Stimulated activated CD8-positive, alpha-beta memory T cell treated with anti-CD3 and anti-CD28 coated beads, Interleukin-12 subunit alpha, Interleukin-12 subunit beta, amount 100 ng/mL, for 24 hours (primary cell): ENCODE measurements around the gene OR6C3.
"Not testable (repeated sequence)": the region's sequence is repeated elsewhere in the genome, so short reads cannot be mapped to it uniquely, and the experiment has no call there.

ENCODE experiments used
- DNase-seq: peaks from one replicate; pipeline ENCODE4 v3.0.0-alpha.2; 2020; ENCODE audit errors: extremely low read depth

Gene OR6C3

DNA sequence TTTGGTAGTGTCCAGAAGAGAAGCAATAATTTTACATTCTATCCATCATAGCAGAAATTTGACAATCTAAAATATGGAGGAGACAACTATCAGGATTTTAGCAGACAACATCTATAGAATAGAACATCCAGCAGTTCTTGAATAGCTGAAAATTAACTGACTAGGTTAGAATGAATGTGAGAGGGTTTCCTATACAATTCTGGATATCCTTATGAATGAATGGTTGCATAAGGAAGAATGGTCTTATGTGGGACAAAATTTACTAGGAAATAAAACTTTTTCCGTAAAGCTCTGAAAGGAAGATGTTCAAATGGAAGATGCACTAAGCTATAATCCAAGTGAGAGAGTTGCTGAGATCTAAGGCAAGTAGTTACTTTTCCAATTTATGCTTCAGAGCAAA, at the start of gene OR6C3:
TSS of gene OR6C3 (plus strand) at position 301 of the 400 bp plus-strand sequence. CDS start 955 bp downstream, outside the sequence.
- DNase-seq = no peak

DNA sequence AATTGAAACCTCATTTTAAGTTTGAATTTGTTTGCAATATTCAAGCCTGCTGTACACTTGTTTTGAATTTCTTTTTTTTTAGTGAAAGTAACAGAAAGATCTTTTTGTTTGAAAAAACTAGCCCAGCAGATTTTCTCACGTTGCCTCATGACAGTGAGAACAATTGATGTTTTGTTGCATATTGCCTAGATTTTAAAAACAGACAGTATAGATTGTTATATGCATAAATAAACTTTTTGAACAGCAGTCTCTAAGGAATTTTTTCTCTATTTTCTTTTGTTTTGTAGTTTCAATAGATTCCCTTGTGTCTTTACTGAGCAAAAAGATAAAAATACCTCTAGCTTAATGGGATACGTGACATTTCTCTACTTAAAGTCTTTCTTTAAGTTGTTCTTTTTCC, 49.6 kb upstream of the OR6C3 start:
- DNase-seq = no peak

- no peak for DNase-seq
Observed at GRCh38 chr12:55289999-55290398, 40.5 kb upstream of the OR6C3 start.

DNA sequence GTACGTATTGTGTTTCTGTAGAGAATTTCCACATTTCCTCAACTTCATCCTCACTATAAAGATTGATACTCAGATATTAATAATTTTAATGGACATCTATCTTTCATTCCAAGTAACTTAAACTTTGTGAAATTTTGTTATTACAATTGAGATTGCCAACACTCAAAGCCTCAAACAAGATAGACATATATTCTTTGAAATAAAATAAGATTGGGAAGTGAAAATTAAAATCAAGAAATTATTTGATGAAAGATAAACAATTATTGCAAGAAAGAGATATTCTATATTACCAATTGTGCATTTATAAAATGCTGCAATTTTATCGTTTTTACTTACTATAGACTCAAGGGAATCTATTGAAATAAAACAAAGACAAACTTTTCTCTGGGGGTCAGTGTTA, 34.1 kb upstream of the OR6C3 start, which contains the start of gene OR6C6:
TSS of gene OR6C6 (minus strand) at position 101 of the 400 bp plus-strand sequence. CDS start 1,337 bp downstream, outside the sequence.
- DNase-seq = no peak

- DNase-seq = no peak
Observed at GRCh38 chr12:55314043-55314442, 16.5 kb upstream of the OR6C3 start, which contains the start of gene OR6C1. Gene OR6C1, plus strand, starts transcription at chr12:55314343. Its CDS starts 6,257 bp downstream, at chr12:55320600.

DNA sequence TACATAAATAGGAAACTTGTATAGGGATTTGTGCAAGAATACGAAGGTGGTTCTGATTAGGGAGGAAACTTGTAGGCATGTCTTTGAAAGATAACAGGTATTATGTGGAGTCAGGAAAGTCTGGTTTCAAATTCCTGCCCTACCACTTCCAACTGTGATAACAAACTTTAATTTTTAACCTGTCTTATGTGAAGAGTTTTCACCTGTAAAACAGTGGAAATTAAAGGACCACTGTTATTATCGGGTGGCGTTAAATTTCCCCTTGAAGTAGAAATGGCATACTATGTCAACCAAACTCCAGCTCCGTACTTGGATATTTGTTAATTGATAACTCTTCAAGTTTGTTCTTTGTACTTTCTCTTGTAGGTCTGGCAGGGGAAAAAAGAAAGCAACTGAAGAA, 10.3 kb upstream of the OR6C3 start:
- no peak for DNase-seq

- DNase-seq = not testable (repeated sequence)
Observed at GRCh38 chr12:55325801-55326200, 4.7 kb upstream of the OR6C3 start.

- DNase-seq = no peak
Observed at GRCh38 chr12:55336002-55336401, 5.5 kb downstream of the OR6C3 start.

- not testable (repeated sequence) for DNase-seq
Observed at GRCh38 chr12:55355338-55355737, 24.8 kb downstream of the OR6C3 start.

- DNase-seq = no peak
Observed at GRCh38 chr12:55362675-55363074, 32.1 kb downstream of the OR6C3 start, which contains the start of gene OR6C75. Gene OR6C75, plus strand, starts transcription at chr12:55362975. Its CDS starts 2,136 bp downstream, at chr12:55365111.

- no peak for DNase-seq
Observed at GRCh38 chr12:55365086-55365485, 34.5 kb downstream of the OR6C3 start.

- DNase-seq = no peak
Observed at GRCh38 chr12:55372521-55372920, 42.0 kb downstream of the OR6C3 start.
